OCI-LY3 (cell line): ENCODE measurements around the gene PARN.

Source experiments
- CTCF ChIP-seq: fragments of 200-600, 300-600 bp; sonication (generic); IDR thresholded peaks from 2 replicates; pipeline ENCODE4 v1.5.1; 2014; ENCODE audit warnings: antibody characterized with exemption, low read length, low read depth
- EZH2phosphoT487 ChIP-seq: fragments of 200-600 bp; shearing (Covaris generic); IDR thresholded peaks from 2 replicates; pipeline ENCODE4 v1.6.1; 2018; ENCODE audit warnings: antibody characterized with exemption, mixed run types, low read depth

DNA sequence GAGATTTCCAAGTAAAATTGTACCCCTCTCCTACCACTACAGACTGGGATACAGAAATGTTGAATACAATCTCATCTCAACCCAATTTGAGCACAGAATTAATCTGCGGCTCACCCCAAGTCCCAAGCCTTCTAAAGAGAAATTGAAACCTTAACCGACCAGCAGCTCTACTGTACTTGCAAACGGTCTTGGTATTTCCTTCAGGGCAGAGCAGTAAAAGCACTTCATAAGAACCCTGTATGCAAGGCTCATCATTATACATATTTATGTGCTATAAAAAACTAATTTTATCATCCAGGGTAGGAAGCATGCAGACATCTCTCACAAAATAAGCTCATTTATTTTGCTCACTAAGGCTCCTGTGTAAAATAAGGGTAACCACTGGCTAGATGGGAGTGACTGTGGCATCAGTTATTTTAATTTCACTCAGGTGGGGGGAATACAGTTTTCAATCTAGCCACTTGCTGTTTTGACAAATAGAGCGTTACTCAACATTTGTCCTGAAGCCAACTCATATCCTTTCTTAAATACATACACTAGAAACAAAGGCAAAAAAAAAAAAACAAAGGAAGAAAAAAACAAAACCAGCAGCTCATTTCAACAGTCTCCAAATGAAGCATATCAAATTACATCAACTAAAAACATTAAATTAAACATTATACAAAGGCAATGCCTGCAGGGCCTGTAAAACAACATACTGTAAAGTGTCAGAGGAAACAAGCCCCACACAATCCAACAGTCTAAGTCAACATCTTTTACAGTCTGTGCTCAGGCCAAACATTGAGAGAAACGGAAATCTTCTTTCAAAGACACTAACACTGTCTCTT, 65.0 kb downstream of the PARN start:
- no peak for TF ChIP-seq CTCF
- TF ChIP-seq EZH2phosphoT487: no peak
